ENCODE data around the gene PRKAG1.

The PRKAG1 gene

GRCh38 chr12:49041881-49042484 lies 23.4 kb upstream of the PRKAG1 start:
- DNase-seq (ENCODE audit: low spot score), result no peak
- in situ Hi-C loops (cut with MboI; ENCODE audit: low sequenced_read_pairs, unreplicated experiment), result no loop called here
- TF ChIP-seq CTCF (IDR thresholded peaks at IDR 0.05; ENCODE audit: borderline replicate concordance, control extremely low read depth, extremely low read depth, insufficient read depth, missing control alignments), result no peak

- in situ Hi-C loops (cut with MboI; ENCODE audit: low sequenced_read_pairs, unreplicated experiment), result no loop called here
- TF ChIP-seq CTCF (IDR thresholded peaks at IDR 0.05; ENCODE audit: borderline replicate concordance, control extremely low read depth, extremely low read depth, insufficient read depth, missing control alignments), result no peak
- no peak for DNase-seq (ENCODE audit: low spot score)
Observed at GRCh38 chr12:49041036-49041880, 22.7 kb upstream of the PRKAG1 start.

- TF ChIP-seq CTCF (IDR thresholded peaks at IDR 0.05; ENCODE audit: borderline replicate concordance, control extremely low read depth, extremely low read depth, insufficient read depth, missing control alignments), result no peak
- in situ Hi-C loops (cut with MboI; ENCODE audit: low sequenced_read_pairs, unreplicated experiment), result no loop called here
- no peak for DNase-seq (ENCODE audit: low spot score)
Observed at GRCh38 chr12:49040364-49040855, 21.8 kb upstream of the PRKAG1 start.

GRCh38 chr12:49039421-49040363 lies 21.1 kb upstream of the PRKAG1 start:
- no peak for DNase-seq (ENCODE audit: low spot score)
- no peak for TF ChIP-seq CTCF (IDR thresholded peaks at IDR 0.05; ENCODE audit: borderline replicate concordance, control extremely low read depth, extremely low read depth, insufficient read depth, missing control alignments)
- in situ Hi-C loops (cut with MboI; ENCODE audit: low sequenced_read_pairs, unreplicated experiment), result no loop called here

GRCh38 chr12:49038291-49038955 lies 19.8 kb upstream of the PRKAG1 start:
- in situ Hi-C loops (cut with MboI; ENCODE audit: low sequenced_read_pairs, unreplicated experiment), result no loop called here
- TF ChIP-seq CTCF (IDR thresholded peaks at IDR 0.05; ENCODE audit: borderline replicate concordance, control extremely low read depth, extremely low read depth, insufficient read depth, missing control alignments), result no peak
- no peak for DNase-seq (ENCODE audit: low spot score)

- DNase-seq (ENCODE audit: low spot score), result no peak
- in situ Hi-C loops (cut with MboI; ENCODE audit: low sequenced_read_pairs, unreplicated experiment), result no loop called here
- TF ChIP-seq CTCF (IDR thresholded peaks at IDR 0.05; ENCODE audit: borderline replicate concordance, control extremely low read depth, extremely low read depth, insufficient read depth, missing control alignments), result no peak
Observed at GRCh38 chr12:49037947-49038237, 19.3 kb upstream of the PRKAG1 start.
